HG03159 (cell line): ENCODE data around the gene NPAS2.

ENCODE experiments used
- ATAC-seq: cut with Tn5 transposase; IDR thresholded peaks from one replicate; pipeline ENCODE4 v1.9.1; 2021; ENCODE audit warnings: mild to moderate bottlenecking, moderate library complexity; ENCODE audit not compliant: unreplicated experiment

Gene NPAS2

GRCh38 chr2:100882645-100883613 lies 63.0 kb downstream of the NPAS2 start:
- no peak for ATAC-seq

- ATAC-seq: no peak
These were observed 64.2 kb downstream of the NPAS2 start for GRCh38 chr2:100884145-100884621.

GRCh38 chr2:100886085-100886484 lies 66.1 kb downstream of the NPAS2 start:
- ATAC-seq: no peak

- no peak for ATAC-seq
These were observed 67.2 kb downstream of the NPAS2 start for GRCh38 chr2:100887039-100887578.

GRCh38 chr2:100887713-100888495 lies 68.0 kb downstream of the NPAS2 start:
- no peak for ATAC-seq

- ATAC-seq: no peak
These were observed 68.7 kb downstream of the NPAS2 start for GRCh38 chr2:100888601-100889000.

GRCh38 chr2:100889286-100889685 lies 69.3 kb downstream of the NPAS2 start:
- ATAC-seq: no peak

- ATAC-seq: no peak
These were observed 72.1 kb downstream of the NPAS2 start for GRCh38 chr2:100891906-100892642.

GRCh38 chr2:100893392-100894104 lies 73.6 kb downstream of the NPAS2 start:
- no peak for ATAC-seq

- no peak for ATAC-seq
These were observed 74.3 kb downstream of the NPAS2 start for GRCh38 chr2:100894105-100894795.

GRCh38 chr2:100894796-100895156 lies 74.8 kb downstream of the NPAS2 start:
- no peak for ATAC-seq

- ATAC-seq: no peak
These were observed 75.5 kb downstream of the NPAS2 start for GRCh38 chr2:100895402-100895801.

- ATAC-seq: no peak
These were observed 76.2 kb downstream of the NPAS2 start for GRCh38 chr2:100895934-100896685.

GRCh38 chr2:100898035-100898665 lies 78.2 kb downstream of the NPAS2 start:
- ATAC-seq: no peak

- ATAC-seq: no peak
These were observed 80.3 kb downstream of the NPAS2 start for GRCh38 chr2:100900156-100900795.

- no peak for ATAC-seq
These were observed 83.0 kb downstream of the NPAS2 start for GRCh38 chr2:100902817-100903405.

GRCh38 chr2:100903534-100904258 lies 83.8 kb downstream of the NPAS2 start:
- ATAC-seq: no peak
